Fibroblast of peridontal ligament (primary cell): ENCODE measurements around the gene SLC5A5.
"Not testable (repeated sequence)": the region's sequence is repeated elsewhere in the genome, so short reads cannot be mapped to it uniquely, and the experiment has no call there.

ENCODE experiments used
- DNase-seq: peaks from one replicate; pipeline ENCODE4 v3.0.0-alpha.2; 2010; ENCODE audit errors: extremely low read depth

Gene SLC5A5

DNA sequence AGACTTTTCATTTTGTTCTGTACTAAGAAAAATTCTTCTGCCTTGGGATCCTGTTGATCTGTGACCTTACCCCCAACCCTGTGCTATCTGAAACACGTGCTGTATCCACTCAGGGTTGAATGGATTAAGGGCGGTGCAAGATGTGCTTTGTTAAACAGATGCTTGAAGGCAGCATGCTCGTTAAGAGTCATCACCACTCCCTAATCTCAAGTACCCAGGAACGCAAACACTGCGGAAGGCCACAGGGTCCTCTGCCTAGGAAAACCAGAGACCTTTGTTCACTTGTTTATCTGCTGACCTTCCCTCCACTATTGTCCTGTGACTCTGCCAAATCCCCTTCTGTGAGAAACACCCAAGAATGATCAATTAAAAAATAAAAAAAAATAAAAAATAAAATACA lies 47.4 kb downstream of the SLC5A5 start:
- not testable (repeated sequence) for DNase-seq

DNA sequence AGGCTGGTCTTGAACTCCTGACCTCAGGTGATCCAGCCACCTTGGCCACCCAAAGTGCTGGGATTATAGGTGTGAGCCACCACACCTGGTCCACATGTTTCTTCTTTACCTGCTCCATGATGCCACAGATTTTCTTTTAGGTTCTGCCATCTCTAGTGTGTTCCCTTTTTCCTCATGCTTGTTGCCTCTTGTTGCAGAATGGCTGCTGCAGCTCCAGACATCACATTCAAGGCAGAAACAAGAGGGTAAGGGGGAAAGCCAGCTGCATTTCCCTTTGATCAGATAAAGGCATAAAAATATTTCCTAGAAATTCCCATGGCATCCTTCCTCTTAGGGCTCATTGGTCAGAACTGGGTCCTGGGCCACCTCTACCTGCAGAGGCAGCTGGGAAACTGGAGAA lies 48.8 kb downstream of the SLC5A5 start:
- DNase-seq = no peak

DNA sequence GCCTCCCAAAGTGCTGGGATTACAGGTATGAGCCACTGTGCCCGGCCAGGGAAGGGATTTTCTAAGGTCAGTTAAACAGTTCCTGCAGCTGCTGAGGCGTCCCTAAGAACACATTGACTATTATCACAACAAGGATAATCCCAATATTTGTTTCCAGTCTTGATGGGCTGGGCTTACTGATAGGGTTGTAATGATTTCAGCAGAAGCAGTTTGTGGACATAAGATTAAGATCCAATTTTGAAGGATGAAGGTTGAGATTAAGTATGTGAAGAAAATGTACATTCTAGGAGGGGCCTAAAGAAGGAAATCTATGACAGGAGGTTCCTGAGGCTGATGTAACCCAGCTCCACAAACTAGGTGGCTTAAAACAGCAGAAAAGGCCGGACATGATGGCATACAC lies 50.4 kb downstream of the SLC5A5 start:
- no peak for DNase-seq

DNA sequence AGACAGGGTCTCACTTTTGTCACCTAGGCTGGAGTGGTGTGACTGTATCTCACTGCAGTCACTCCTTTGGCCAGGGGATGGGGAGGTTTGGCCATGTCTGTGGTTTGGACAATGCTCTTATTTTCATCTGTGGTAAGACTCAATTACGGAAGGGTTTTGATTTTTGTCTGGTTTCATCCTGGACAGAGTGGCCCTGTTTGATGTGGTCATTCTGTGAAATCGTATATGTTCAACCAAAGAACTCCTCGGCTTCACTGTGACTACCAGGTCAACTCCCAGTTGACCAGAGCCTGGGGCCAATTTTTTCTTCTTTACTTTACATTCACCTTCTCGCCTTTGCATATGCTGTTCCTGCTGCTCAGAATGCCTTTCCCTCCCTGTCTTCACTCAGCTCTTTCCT lies 54.3 kb downstream of the SLC5A5 start:
- no peak for DNase-seq

DNA sequence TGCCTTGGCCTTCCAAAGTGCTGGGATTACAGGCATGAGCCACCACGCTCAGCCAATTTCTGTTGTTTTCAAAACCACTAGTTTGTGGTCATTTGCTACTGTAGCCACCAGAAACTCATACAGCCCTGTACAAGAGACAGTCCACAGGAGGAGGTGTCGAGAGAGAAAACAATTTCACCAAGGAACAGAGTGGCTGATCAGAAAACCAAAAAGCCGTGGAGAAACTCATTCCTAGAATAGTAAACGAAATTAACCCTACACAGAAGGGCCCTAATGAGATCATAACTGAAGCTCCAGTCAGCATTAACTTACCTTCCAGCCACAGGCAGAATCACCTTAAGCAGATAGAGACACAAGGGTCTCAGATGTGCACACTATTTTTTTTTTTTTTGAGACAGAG lies 57.3 kb downstream of the SLC5A5 start:
- no peak for DNase-seq

DNA sequence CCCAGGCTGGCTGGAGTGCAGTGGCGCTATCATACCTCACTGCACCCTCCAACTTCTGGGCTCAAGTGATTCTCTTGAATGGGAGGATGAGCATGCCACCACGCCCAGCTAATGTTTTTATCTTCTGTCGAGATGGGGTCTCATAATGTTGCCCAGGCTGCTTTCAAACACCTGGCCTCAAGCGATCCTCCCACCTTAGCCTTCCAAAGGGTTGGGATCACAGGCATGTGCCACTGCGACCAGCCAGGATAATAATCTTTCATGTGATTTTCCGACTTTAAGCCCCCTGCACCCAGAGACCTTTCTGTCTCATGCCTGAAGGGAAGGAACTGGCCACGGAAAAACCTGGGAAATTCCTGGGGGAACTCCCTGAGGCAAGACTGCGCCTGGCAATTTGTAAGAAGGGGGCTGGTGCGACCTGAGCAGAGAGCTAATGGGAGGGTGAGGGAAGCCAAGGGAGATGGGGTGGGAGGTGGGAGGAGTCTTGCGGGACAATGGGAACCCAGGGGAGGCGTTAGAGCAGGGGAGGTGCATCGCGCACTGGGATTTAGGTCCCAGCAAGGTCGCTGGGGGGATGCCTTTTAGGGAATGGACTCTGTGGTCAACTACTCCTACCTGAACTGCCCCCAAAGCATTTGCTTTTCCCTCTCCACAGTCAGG lies 59.9 kb downstream of the SLC5A5 start:
- DNase-seq = no peak

DNA sequence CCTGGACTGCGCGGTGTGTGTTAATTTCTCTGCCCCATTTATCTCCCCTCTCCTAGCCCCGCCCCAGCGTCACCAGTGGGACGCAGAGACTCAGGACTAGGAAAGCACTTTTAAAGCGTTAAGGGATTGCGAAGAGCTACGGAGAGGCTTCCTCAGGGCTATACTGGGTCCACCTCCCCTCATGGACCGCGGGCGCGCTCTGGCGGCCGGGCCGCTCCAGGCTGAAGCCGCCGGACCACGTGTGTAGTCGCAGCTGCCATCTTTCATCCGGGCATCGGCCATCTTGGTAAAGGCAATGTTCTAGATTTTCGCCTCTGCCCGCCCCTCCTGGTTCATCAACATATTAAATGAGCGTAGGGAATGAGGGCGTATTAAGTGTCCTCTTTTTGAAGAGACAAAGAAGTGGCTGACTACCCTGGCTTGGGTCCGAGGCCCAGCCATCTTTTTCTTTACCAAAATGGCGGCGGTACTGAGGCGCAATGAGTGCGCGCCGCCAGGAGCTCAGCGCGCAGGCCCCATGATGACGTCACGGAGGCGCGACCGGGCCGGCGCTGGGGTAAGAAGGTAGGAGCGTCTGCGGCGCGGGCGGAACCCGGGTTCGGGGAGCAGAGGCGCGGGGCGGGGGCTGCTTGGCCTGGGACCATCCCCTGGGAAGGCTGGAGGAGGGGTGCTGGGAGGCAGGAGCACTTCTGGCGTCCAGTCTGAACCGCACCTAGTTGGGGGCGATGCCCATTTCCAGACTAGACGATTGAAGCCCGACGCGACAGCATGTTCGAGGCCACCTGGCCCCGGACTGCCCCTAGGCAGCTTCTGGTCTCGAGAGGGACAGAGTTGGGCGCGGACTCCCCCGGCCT lies 61.0 kb downstream of the SLC5A5 start, which contains the start of gene CCDC124:
Gene CCDC124, plus strand, starts transcription at position 531 of the 854 bp plus-strand sequence. CDS start 3,406 bp downstream, outside the sequence.
- DNase-seq = peak; percentile 91

DNA sequence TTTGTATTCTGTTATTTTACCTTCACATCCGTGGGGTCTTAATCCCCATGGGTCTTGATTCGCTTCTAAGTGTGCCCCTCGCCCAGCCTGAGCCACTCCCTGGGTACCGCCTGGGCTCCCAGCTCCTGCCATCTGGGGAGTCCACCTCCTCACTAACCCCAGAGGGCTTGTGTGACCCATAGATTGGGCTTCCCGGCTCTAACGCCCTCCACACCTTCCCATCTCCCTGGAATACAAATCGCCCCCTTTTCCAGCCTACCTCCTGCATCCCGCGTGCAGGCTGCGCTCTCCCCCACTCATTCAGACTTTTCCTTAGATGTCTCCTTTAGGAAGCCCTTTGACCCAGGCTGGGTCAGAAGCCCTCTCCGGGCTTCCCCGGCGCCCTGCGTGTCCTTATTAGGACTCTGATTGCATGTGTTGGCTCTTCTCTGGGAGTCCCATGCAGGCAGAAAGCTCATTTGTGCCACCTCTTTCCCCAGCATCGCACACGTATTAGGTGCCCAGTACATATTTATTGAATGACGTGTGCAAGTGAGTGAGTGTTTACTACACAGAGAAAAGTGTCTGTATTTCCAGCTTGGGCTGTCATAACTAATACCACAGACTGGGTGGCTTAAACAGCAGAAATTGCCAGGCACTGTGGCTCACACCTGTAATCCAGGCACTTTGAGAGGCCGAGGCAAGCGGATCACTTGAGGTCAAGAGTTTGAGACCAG lies 61.8 kb downstream of the SLC5A5 start:
- DNase-seq = peak; percentile 13

DNA sequence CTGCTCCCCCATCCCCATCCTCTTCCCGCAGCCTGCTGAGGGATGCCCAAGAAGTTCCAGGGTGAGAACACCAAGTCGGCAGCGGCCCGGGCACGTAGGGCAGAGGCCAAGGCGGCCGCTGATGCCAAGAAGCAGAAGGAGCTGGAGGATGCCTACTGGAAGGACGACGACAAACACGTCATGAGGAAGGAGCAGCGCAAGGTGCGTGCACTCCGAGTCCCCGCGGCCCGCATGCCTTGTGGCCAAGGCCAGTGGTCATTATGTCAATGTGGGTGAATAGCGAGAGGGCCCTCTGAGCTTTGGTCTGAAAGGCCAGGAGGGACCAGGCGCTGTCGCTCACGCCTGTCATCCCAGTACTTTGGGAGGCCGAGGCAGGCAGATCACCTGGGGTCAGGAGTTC lies 64.6 kb downstream of the SLC5A5 start:
- no peak for DNase-seq

DNA sequence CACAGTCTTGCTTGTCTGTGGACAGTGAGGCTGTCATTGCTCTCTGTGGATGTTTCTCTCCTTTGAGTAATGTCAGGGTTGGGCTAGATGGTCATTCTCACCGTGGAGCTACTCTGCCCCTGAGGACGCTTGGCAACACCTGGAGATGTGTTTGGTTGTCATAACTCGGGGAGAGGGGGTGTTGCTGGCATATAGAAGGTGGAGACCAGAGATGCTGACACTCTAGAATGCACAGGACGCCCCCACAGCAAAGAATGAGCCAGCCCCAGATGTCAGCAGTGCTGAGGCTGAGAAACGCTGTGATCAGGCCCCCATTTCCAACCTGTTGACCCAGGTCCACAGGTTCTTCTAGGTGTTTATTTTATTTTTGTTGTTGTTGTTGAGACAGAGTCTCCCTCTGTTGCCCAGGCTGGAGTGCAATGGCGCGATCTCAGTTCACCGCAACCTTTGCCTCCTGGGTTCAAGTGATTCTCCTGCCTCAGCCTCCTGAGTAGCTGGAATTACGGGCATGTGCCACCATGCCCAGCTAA lies 65.7 kb downstream of the SLC5A5 start:
- DNase-seq = no peak

DNA sequence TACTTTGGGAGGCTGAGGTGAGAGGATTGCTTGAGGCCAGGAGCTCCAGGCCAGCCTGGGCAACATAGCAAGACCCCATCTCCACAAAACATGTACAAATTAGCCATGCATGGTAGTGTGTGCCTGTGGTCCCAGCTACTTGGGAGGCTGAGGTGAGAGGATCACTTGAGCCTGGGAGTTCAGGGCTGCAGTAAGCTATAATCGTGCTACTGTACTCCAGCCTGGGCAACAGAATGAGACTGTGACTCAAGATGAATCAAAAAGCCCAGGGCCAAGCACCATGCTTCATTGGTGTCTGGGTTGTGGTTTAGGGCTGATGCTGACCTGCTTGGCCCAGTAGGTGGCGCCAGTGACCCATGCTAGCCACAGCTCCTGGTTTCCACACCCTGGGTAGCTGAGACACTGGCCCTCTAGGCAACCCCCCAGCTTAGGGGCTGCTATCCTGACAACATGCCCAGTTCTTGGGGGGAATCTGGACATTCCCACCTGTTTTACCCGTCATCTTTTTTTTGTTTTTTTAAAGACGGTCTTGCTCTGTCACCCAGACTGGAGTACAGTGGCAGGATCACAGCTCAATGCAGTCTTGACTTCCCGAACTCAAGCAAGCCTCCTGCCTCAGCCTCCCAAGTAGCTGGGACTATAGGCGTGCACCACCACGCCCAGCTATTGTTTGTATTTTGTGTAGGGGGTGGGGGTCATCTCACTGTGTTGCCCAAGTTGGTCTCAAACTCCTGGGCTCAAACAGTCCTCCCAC lies 66.5 kb downstream of the SLC5A5 start:
- DNase-seq = peak; percentile 85

DNA sequence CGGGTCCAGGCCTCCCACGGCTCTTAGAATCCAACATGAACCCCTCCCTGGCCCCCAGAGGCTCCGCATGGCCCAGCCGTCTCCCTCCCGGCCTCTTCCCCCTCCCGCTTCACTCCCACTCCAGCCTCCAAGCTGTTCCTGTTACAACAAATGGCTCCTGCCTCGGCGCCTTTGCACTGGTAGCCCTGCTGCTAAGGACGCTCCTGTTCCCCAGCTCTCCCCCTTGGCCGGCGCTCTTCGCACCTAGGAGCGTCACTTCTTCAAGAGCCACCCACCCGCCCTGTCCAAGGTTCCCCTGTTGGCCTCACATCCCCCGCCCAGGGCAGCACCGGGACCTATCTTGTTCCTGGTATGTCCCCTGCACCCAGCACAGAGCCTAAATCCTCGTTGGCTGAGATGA lies 70.4 kb downstream of the SLC5A5 start:
- no peak for DNase-seq

DNA sequence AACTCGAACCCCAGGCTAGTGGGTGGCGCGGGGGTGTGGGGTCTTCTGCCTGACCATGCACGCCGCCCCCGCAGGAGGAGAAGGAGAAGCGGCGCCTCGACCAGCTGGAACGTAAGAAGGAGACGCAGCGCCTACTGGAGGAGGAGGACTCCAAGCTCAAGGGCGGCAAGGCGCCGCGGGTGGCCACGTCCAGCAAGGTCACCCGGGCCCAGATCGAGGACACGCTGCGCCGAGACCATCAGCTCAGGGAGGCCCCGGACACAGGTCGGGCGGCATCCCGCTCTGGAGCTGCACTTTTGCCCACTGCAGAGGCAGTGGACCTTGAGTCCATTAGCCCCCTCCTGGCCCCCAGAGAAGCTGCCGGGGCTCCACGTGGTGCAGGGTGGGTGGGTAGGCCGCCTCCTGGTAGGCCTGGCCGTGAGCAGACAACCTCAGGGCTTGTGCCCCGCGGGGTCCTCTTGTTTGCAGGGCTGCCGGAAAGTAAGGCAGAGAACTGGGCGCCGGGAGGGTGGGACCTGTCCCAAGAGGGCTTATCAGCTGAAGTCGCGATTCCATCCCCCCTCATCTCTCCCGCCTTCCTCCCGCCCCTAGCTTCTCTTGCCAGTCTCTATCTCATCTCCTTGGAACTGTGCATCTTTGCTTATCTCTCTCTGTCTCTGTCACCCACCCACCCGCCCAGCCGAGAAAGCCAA lies 71.0 kb downstream of the SLC5A5 start:
- DNase-seq = no peak

DNA sequence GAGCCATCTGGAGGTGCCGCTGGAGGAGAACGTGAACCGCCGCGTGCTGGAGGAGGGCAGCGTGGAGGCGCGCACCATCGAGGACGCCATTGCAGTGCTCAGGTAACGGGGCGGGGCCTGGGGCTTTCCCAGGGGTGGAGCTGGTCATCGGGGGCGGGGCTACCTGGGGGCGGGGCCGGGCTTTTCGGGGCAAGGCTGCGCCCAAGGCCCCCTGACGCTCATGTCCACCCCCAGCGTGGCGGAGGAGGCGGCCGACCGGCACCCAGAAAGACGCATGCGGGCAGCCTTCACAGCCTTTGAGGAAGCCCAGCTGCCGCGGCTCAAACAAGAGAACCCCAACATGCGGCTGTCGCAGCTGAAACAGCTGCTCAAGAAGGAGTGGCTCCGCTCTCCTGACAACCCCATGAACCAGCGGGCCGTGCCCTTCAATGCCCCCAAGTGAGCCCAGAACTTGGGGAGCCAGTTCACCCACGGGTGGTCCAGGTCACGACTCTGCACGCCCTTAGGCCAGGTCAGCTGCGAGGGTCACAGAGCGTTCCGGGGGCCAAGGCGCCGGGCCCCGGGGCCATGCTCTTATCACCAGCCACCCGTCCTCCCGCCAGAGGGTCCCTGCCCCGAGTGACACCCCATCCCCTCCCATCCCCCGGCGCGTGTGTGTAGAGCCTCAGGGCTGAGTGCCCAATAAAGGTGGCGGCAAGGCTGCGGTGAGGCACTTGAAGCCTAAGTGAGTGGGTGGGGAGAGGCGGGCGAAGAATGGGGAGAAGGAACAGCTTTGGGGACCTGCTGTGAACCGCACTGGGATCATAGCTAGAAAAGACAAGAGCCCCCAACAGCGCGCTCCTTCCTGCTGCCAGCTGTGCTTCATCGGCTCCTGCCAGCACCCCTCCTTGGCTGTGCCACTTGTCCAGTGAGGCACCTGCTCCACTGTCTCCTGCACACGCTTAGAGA lies 71.8 kb downstream of the SLC5A5 start:
- DNase-seq = no peak

DNA sequence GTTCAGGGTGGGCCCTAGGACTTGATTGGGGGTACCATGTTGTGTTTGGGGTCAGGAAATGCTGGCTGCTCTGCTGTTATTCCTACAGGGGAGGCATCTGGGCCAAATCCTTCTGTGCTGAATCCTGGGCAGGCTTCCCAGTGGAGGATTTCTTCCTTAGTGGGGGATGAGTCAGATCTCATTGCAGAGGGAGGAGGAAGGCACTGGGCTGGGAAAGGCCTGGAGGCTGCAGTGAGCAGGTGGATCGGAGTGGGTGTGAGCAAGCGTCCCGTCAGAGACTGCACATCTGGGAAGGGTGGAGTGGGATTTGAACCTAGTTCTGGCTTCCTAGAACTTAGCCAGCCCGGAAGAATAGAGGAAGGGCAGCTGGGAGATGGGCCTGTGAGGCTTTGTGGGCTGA lies 72.6 kb downstream of the SLC5A5 start:
- DNase-seq = peak; percentile 76
